ENCODE data around the gene VPS13D.
"Not testable (repeated sequence)": the region's sequence is repeated elsewhere in the genome, so short reads cannot be mapped to it uniquely, and the experiment has no call there.

The VPS13D gene

GRCh38 chr1:12450090-12450755, 220.4 kb downstream of the VPS13D start:
- no peak for DNase-seq (ENCODE audit: low spot score)

DNA sequence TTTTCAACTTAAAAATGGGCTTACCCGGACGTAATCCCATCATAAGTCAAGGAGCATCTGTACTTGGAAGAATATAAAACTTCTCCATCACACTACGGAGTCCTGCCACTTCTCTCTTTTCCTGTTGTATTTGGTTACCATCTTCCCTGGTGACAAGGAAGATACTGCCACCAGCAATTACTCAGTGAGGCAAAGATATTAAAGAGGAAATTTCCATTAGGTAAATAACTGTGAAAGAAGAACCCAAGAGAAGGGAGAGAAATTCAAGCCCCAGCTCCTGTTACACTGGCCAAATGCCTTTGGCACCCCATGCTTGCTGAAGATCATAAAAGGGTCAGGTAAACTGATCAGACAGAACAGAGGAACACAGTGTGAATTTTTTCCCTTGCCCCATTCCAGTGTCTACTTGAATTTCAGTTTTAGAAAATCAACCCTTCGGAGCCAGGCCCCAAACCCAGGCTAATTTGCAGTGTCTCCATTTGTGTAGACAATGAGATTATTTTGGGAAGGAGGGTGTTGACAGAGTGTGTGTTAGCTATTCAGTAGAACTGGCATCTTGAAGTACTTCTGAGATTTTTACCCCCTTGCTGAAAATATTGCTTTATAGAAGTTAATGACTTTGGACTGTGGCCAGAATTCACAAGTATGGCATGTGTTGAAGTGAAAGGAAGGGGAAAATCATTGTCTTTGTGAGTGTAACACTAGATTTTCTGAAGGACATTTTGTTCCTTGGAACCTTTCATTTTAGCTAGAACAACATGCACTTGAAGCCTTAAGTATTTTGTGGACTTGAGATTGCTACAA, 221.1 kb downstream of the VPS13D start:
- DNase-seq (ENCODE audit: low spot score), result no peak

DNA sequence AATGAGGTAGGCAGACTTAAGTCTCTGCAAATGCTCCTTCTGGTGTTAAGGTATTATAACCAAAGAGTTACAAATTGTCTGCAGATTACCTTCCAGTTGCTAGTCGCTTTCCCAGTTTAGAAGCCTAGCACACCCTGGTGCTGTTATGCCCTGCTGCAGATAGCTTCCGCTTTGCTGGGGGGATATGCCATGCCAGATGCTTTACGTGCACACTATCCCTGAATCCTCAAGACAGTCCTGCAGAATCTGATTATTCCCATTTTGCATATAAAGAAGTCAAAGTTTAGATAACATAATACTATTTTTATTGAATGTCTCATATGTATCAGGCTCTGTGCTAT, 221.7 kb downstream of the VPS13D start:
- no peak for DNase-seq (ENCODE audit: low spot score)

GRCh38 chr1:12452262-12452661, 222.4 kb downstream of the VPS13D start:
- DNase-seq (ENCODE audit: low spot score), result no peak

- no peak for DNase-seq (ENCODE audit: low spot score)
Measured at GRCh38 chr1:12453400-12454343, 223.8 kb downstream of the VPS13D start.

GRCh38 chr1:12454406-12455391, 224.9 kb downstream of the VPS13D start:
- DNase-seq (ENCODE audit: low spot score), result no peak

GRCh38 chr1:12456081-12456480, 226.3 kb downstream of the VPS13D start:
- DNase-seq (ENCODE audit: low spot score), result not testable (repeated sequence)

GRCh38 chr1:12456979-12457378, 227.1 kb downstream of the VPS13D start:
- no peak for DNase-seq (ENCODE audit: low spot score)

DNA sequence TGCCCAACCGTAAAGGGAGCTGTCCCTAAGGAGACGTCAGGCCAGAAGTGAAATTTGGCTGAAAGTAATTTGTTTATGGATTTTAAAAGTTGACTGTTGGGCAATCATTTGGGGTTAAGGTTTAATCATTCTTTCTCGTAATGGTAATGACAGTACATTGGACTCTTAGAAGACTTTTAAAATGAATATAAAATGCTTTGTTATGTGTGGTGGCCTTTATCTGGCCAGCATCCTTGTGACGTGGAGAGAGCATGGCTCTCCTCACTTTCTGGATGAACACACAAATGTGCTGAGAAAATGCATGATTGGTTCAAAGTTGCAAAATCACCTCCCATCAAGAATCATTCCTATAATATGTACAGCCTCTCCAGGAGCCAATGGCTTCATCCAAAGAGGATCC, 227.9 kb downstream of the VPS13D start:
- no peak for DNase-seq (ENCODE audit: low spot score)

DNA sequence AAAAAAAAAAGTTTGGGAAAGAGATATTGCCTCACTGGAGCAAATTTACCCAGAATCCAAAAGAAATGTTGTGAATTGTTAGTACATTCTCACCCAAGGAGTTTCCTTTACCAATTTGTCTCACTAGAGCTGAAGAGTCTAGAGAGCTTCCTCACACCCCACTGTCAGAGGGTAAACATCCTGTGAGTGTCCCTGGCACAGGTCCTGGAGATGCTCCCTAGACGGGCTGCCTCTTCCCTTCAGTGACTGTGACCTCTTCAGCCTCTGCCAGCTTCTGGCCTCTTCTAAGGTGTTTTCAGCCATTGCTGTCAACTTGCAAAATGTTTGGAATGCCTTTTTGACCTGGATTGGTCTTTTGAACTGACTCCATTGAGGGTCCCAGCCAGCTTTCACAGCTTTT, 228.7 kb downstream of the VPS13D start:
- DNase-seq (ENCODE audit: low spot score), result no peak

- DNase-seq (ENCODE audit: low spot score), result no peak
Measured at GRCh38 chr1:12460121-12460520, 230.3 kb downstream of the VPS13D start.

DNA sequence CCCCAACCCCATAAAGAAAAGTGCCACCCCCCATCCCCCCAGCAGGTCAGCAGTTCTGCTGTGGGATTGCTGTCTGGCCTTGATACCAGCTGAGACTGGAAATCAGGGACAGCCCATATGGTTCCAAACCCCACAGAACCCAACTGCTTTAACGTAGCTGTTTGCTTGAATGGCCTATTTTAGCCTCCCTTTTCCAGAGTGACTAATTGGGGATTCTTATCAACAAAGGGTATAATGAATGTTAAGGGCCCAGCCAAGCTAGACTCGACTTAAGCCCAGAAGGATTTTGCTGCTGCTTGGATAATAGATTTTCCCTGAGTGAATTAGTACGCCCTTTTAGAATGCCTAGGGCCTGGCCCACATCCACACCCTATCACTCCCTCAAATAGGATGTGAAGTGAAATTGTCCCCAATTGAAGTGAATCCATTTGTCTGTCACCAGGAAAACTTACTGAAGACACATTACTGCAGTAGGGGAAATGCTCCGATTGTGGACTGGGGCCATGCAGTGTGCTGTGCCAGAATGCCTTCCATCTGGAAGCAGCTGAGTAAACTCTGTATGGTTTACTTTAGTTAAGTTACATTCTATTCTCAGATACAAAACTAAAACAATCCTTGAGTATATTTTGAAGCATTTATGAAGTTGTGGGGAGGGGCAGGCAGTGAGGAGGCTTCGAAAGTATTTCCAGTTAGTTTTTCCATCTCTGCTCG, 231.2 kb downstream of the VPS13D start:
- no peak for DNase-seq (ENCODE audit: low spot score)

GRCh38 chr1:12461754-12462153, 231.9 kb downstream of the VPS13D start:
- DNase-seq (ENCODE audit: low spot score), result no peak

DNA sequence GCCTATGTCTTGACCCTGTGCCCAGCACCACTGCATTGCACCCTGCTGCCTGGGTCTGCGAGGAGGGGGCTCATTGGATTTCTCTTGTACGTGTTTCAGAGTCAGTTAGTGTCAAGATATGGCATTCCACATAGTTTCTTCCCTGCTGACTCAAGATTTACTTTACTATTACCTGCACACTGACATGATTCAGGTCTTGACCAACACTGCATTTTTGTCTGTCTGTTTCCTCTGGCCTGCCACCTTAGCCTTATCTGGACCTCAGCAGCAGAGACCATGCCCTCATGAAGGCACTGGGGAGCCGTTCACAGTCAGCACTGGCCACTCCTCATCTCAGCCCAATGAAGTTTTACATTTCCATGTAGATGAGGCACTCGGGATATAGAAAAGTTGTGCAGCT, 232.8 kb downstream of the VPS13D start:
- no peak for DNase-seq (ENCODE audit: low spot score)

DNA sequence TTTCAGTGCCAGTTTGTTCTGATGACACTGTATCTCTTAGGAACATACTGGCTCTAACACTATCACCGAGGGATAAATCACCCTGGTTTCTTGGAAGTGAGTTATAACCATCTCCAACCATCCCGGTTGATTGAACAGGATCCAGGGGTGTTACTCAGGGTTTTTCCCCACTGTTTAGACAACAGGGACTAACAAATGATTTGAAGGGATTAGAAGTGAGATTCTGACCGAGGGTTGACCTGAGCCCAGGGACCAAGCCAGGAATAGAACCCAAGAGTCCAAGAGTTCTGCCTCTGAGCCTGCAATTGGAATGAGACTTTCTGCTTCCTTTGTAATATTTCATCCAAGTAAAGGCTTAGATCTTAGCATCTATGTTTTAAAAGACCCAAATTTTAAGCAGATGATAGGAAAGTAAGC, 234.2 kb downstream of the VPS13D start:
- DNase-seq (ENCODE audit: low spot score), result no peak

- no peak for DNase-seq (ENCODE audit: low spot score)
Measured at GRCh38 chr1:12464598-12465056, 234.8 kb downstream of the VPS13D start.

GRCh38 chr1:12465126-12465525, 235.3 kb downstream of the VPS13D start:
- DNase-seq (ENCODE audit: low spot score), result no peak

GRCh38 chr1:12466816-12467215, 237.0 kb downstream of the VPS13D start:
- DNase-seq (ENCODE audit: low spot score), result no peak

DNA sequence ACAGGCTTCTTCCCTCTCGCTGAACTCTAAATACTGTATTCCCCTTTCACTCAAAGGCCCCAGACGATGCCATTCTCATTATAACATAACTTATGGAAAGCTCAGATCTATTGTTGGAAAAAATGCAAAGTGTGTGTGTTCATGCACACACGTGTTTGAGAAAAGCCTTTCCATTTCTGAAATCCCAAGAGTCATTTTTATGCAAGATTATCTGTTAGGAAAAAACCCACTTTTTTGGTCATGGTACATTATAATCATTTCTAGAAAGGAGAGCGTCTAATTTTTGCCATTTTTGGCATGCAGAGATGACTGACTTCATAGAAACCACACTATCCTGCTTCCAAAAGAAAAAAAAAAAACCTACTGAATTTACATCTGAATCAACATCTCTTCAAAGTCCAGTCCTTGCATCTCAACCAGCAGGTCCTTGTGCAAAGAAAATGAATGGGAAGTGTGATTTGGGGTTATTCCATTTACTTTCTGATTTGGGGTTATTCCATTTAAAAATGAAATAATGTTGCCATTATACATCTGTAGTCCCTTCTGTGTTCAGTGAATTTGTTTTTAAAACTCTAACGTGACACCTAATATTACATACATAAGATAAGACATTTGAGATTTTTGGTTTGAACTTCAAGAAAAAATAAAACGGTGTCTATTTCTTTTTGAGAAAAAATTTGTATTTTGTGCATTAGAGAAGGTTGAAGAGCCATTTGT, 237.9 kb downstream of the VPS13D start:
- DNase-seq (ENCODE audit: low spot score), result no peak

DNA sequence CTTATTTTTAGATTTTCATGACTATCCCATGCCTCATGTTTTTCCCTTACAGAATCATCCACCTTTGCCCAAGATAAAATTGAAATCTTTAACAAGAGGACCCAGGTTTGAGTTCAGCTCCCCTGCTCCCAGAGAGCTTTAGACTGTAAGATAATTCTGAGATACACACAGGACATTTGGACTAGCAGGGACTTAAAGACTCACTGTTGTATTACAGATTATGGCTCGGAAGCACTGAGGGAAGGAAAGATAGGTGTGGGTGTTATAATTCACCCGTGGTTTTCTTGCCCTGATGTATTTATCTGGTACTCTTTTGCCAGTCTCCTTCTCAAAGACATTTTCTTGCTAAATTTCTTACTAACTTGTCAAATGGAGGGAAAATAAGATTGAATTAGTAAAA, 238.5 kb downstream of the VPS13D start:
- no peak for DNase-seq (ENCODE audit: low spot score)

Data from germinal center (tissue), 1 donor.